SJCRH30 (cell line): ENCODE data around the gene SFTA2. TPM values are rescaled to one million over a fixed set of nuclear protein-coding genes. Genes with fewer than 3 reads are reported as not detected.

ENCODE experiments used
- DNase-seq, 2 experiments: peaks; one replicate each; pipeline ENCODE4 v3.0.0-alpha.2; 2015 to 2020
- H3K27ac ChIP-seq: fragments of 250-450 bp; sonication (Bioruptor Pico); 2 replicates; pipeline ENCODE4 v1.5.1; 2020; ENCODE audit warnings: mild to moderate bottlenecking, moderate library complexity
- H3K27me3 ChIP-seq: fragments of 250-450 bp; sonication (Bioruptor Pico); 2 replicates; pipeline ENCODE4 v1.5.1; 2020; ENCODE audit warnings: mild to moderate bottlenecking, moderate library complexity
- H3K36me3 ChIP-seq: fragments of 250-450 bp; sonication (Bioruptor Pico); 2 replicates; pipeline ENCODE4 v1.5.1; 2020; ENCODE audit warnings: mild to moderate bottlenecking, moderate library complexity
- H3K4me1 ChIP-seq: fragments of 250-450 bp; sonication (Bioruptor Pico); 2 replicates; pipeline ENCODE4 v1.5.1; 2020; ENCODE audit warnings: mild to moderate bottlenecking, moderate library complexity
- H3K4me3 ChIP-seq: fragments of 250-450 bp; sonication (Bioruptor Pico); 2 replicates; pipeline ENCODE4 v1.5.1; 2020; ENCODE audit warnings: mild to moderate bottlenecking, moderate library complexity
- H3K9me3 ChIP-seq: fragments of 250-450 bp; sonication (Bioruptor Pico); replicated peaks from 2 replicates; pipeline ENCODE4 v1.5.1; 2020; ENCODE audit warnings: mild to moderate bottlenecking, moderate library complexity
- total RNA-seq: library from RNA; depleted of rRNA; stranded (reverse); fragments of >200 nt; shearing (Covaris generic); gene quantifications from 2 replicates; pipeline ENCODE4 v1.2.3, GENCODE V29; 2014

Gene SFTA2
- total RNA-seq, 1 experiment from 2014 or later = not detected

DNA sequence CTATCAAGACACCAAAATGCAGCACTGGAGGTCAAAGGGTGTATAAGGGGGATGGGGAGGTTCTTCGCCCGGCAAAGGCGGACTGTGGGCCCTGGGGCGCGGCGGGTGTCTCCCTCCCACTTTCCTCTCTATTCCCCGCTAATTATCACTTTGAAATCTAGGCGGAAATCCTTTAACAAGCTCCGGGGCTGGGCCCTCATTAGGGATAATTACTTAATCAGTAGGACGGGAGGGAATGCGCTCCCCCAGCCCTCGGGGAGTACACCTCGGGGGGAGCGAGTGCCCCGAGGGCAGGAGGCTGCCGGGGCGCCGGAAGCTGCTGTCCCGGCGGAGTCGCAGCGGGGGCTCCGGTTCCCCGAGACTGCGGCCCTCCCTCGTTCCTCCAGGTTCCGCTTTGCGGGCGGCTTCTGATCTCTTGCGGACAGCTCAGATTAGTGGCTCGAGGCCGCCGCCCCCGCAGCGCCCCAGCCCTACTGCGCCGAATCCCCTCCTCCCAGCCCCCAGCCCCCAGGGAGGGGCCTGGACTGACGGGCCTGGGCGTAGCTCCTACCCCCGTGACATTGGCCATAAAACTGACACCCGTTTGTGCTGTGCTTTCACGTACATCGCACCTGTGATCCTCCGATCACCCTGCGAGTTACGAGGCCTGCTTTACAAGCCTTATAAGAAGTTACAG lies 23.5 kb upstream of the SFTA2 start:
- H3K9me3 ChIP-seq = no peaks in the 10 kb centered on the region
- H3K4me1 ChIP-seq = peaks cover 5% of the 10 kb centered on the region
- H3K27me3 ChIP-seq = peaks cover 4% of the 10 kb centered on the region; the same call in 1 of the 2 replicates
- no peaks in the 10 kb centered on the region for H3K36me3 ChIP-seq
- peak; percentile 67 to 70 for DNase-seq
- peak overlapping the region; percentile 56 for H3K4me3 ChIP-seq
- no peak overlapping the region for H3K27ac ChIP-seq

DNA sequence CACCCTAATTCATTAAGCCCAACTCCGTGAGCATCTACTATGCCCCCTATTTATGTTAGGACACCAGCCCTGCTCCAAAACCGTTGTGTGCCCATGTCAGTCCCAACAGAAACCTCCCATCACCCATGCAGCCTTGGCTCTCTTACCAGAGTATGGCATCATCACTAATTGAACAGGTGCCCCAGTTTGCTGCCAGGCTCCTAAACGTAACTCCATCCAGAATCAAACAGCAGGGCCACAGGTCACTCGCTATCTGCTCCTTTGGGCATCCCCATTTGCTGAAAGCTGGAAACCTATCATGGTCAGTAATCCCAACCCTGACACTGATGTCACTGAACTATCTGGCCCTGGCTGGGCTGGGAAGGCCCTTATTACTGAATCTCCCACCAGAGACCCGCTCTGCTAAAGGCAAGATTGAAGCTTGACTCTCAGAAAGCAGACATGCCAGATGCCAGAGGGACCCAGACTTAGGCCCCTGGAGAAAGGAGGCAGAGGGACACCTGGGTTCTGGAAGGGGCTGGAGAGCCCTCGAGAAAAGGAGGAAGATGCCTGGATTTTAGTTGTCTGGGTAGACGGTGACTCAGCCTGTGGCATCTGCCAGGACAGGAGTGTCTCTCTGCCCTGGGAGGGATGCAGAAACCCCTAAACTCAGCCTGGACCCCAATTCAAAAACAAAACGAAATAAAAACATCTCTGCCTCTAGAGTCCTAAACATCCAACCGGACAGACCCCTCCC lies 22.8 kb upstream of the SFTA2 start:
- Histone ChIP-seq H3K9me3 (no peaks in the 10 kb centered on the region), H3K4me3 (peak overlapping the region; percentile 56), H3K36me3 (no peaks in the 10 kb centered on the region), H3K27me3 (peaks cover 4% of the 10 kb centered on the region; the same call in 1 of the 2 replicates), H3K27ac (no peak overlapping the region), H3K4me1 (peaks cover 5% of the 10 kb centered on the region)
- DNase-seq = peak in 1 of 2 experiments; percentile 6

DNA sequence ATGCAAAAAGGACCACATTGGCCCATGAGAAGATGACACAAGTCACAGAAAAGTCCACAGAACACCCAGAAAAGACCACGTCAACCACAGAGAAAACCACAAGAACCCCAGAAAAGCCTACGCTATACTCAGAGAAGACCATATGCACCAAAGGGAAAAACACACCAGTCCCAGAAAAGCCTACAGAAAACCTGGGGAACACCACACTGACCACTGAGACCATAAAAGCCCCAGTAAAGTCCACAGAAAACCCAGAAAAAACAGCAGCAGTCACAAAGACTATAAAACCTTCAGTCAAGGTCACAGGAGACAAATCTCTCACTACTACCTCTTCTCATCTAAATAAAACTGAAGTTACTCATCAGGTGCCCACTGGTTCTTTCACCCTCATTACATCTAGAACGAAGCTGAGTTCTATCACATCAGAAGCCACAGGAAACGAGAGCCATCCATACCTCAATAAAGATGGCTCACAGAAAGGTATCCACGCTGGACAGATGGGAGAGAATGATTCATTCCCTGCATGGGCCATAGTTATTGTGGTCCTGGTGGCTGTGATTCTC lies 20.0 kb upstream of the SFTA2 start:
- Histone ChIP-seq H3K4me1 (peaks cover 5% of the 10 kb centered on the region), H3K9me3 (no peaks in the 10 kb centered on the region), H3K36me3 (no peaks in the 10 kb centered on the region), H3K27me3 (peaks cover 4% of the 10 kb centered on the region; the same call in 1 of the 2 replicates), H3K27ac (no peak overlapping the region), H3K4me3 (no peak overlapping the region)
- no peak for DNase-seq

DNA sequence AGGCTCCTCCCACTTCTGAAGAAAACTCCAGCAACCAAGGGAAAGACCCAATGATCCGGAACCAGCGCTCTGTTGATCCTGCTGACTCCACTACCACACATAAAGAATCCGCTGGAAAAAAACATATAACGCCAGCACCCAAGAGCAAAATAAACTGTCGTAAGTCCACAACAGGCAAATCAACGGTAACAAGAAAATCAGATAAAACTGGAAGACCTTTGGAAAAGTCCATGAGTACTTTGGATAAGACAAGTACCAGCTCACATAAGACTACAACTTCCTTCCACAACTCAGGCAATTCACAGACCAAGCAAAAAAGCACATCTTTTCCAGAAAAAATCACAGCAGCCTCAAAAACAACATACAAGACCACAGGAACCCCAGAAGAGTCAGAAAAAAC lies 16.8 kb upstream of the SFTA2 start:
- H3K4me3 ChIP-seq = no peak overlapping the region
- H3K36me3 ChIP-seq = no peaks in the 10 kb centered on the region
- no peaks in the 10 kb centered on the region for H3K9me3 ChIP-seq
- no peaks in the 10 kb centered on the region for H3K4me1 ChIP-seq
- no peak for DNase-seq
- H3K27me3 ChIP-seq = no peaks in the 10 kb centered on the region
- H3K27ac ChIP-seq = no peak overlapping the region

DNA sequence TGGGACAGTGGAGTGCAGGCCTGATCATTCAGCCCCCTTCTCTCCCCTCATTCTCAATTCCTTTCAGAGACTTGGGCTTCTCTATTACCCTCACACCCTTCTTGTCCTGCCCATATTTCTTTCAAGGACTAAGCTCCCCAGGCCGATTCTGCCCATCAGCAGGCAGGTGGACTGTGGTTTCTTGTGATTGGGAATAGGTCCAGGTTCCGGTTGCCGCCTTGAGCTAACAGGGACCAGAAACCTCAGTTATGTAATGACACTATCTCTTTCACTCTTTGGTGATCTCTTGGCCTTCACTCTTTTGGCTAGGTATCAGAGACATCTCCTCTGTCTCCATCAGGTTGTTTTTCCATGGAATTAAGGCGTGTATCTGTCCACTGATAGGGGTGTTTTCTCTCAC lies 15.3 kb upstream of the SFTA2 start:
- H3K36me3 ChIP-seq = no peaks in the 10 kb centered on the region
- no peak overlapping the region for H3K4me3 ChIP-seq
- H3K27me3 ChIP-seq = no peaks in the 10 kb centered on the region
- no peak overlapping the region for H3K27ac ChIP-seq
- DNase-seq = no peak
- no peaks in the 10 kb centered on the region for H3K9me3 ChIP-seq
- H3K4me1 ChIP-seq = no peaks in the 10 kb centered on the region; the same call in 1 of the 2 replicates

DNA sequence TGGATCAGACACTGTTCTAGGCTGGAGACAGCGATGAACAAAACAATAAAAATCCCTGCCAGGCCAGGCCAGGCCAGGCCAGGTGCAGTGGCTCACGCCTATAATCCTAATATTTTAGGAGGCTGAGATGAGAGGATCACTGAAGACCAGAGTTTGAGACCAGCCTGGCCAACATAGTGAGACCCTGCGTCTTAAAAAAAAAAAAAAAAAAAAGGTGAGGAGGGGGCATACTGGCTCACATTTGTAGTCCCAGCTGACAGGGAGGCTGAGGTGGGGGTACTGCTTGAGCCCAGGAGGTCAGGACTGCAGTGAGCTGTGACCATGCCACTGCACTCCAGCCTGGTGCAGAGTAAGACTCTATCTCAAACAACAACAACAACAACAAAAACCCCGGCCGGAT lies 13.3 kb upstream of the SFTA2 start:
- H3K36me3 ChIP-seq = no peaks in the 10 kb centered on the region
- no peaks in the 10 kb centered on the region for H3K27me3 ChIP-seq
- H3K4me3 ChIP-seq = no peak overlapping the region
- no peak for DNase-seq
- H3K4me1 ChIP-seq = no peaks in the 10 kb centered on the region; the same call in 1 of the 2 replicates
- no peak overlapping the region for H3K27ac ChIP-seq
- no peaks in the 10 kb centered on the region for H3K9me3 ChIP-seq

DNA sequence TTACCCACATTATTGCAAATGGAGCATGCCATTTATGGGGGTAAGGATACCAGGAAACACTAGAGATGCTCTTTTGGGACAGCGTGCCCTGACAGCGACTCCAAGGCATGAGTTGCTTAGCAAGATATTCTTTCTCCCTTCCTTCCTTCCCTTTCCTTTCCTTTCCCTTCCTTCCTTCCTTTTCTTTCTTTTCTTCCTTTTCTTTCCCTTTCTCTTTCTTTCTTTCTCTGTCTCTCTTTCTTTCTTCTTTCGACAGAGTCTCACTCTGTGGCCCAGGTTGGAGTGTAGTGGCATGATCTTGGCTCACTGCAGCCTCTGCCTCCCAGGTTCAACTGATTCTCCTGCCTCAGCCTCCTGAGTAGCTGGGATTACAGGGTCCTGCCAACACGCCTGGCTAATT lies 12.1 kb upstream of the SFTA2 start:
- Histone ChIP-seq H3K9me3 (no peaks in the 10 kb centered on the region), H3K27me3 (no peaks in the 10 kb centered on the region), H3K4me3 (no peak overlapping the region), H3K27ac (no peak overlapping the region), H3K4me1 (no peaks in the 10 kb centered on the region; the same call in 1 of the 2 replicates), H3K36me3 (no peaks in the 10 kb centered on the region)
- no peak for DNase-seq

DNA sequence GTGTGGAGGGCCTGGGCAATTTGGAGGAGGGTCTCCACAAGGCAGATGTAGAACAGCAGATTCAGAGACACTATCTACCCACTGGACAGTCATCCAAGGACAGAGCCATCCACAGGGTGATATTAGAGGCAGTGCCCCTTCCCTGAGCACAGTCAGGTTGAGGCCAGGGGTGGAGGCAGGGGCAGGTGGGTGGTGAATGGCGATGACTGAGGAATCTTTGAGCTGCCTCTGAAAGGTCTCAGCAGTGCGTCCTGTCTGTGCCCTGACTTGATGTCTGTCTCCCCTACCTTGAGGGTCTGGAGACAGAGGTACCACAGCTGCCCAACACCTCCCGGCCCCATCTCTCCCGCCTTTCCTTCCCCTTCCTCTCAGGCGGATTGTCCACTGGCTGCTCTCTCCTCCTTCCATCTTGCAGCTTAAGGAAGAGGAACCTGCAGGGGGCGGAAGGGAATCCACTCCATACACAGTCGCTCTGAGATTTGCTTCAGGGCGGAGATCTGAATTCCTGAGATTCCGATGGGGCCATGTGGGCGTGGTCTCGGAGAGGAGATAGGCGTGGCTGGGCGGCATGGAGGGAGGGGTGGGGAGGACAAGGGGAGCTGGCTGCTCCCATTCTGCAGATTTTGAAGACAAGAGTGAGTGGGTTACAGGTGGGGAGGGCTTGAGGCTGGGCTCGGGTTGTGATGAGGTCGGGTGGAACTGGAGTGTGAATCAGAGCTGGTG lies 10.5 kb upstream of the SFTA2 start:
- peak; percentile 72 to 79 for DNase-seq

DNA sequence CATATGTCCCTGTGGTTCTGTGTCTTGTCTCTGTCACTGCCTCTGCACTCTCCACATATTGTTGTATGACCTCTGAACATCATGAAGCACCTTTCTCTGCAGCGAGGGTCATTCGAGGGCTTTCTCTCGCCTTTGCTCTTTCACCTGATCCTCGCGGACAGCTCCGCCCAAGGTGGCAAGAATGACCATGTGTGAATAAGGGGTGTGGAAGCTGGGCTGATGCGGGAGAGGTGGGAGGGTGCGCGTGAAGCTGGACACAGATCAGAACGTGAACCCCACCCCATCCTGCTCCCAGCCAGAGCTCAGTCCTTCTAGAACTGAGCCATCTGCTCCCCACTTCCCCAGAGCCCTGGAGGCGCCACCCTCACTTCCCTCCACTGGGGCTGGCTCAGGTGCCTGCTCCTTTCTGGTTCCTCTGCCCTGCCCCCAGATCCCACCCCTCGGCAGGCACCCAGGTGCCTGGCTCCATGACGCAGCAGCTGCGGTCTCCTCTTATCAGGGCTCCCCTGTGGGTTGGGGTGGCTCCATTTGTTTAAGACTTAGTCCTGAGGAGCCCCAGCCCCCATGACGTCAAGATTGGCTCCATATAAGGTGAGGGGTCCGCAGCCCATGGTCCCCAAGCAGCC lies 8.5 kb upstream of the SFTA2 start, which contains the start of gene MUCL3:
Gene MUCL3, plus strand, starts transcription at position 613 of the 626 bp plus-strand sequence. CDS start 27 bp downstream, outside the sequence.
- no peak within 1 kb of the TSS for H3K27ac ChIP-seq

More for the DNA sequence above, 10.5 kb upstream of the SFTA2 start:
- no peaks in the 10 kb centered on the region for H3K9me3 ChIP-seq
- H3K4me1 ChIP-seq = no peaks in the 10 kb centered on the region; the same call in 1 of the 2 replicates
- no peaks in the 10 kb centered on the region for H3K27me3 ChIP-seq
- no peaks in the 10 kb centered on the region for H3K36me3 ChIP-seq
- no peak overlapping the region for H3K27ac ChIP-seq
- H3K4me3 ChIP-seq = no peak overlapping the region

DNA sequence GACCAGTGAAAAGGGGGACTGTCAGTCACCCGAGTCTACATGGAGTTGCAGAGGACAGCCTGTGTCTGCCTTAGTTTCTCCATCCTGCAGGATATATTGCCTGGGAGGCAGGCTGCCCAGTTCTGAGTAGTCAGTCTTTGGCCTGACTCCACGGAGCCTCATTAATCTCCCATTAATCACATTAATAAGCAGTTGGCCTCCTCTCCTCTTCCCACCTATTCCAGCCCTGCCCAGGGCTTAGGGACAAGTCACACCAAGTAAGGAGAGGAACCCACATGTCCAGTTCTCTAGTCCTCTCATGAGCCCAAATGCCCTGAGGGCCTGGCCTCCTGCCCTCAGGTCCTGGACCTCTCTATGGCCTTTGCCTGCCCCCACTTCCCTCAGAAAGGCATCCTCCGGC lies 7.5 kb upstream of the SFTA2 start:
- H3K4me1 ChIP-seq = no peaks in the 10 kb centered on the region; the same call in 1 of the 2 replicates
- no peaks in the 10 kb centered on the region for H3K36me3 ChIP-seq
- no peaks in the 10 kb centered on the region for H3K27me3 ChIP-seq
- H3K9me3 ChIP-seq = no peaks in the 10 kb centered on the region
- H3K27ac ChIP-seq = no peak overlapping the region
- DNase-seq = no peak
- H3K4me3 ChIP-seq = no peak overlapping the region

More for the DNA sequence above, 8.5 kb upstream of the SFTA2 start, which contains the start of gene MUCL3:
- H3K9me3 ChIP-seq = no peaks in the 10 kb centered on the region
- no peaks in the 10 kb centered on the region for H3K27me3 ChIP-seq
- H3K36me3 ChIP-seq = no peaks in the 10 kb centered on the region
- DNase-seq = no peak
- H3K4me1 ChIP-seq = no peaks in the 10 kb centered on the region; the same call in 1 of the 2 replicates
- no peak within 1 kb of the TSS for H3K4me3 ChIP-seq

DNA sequence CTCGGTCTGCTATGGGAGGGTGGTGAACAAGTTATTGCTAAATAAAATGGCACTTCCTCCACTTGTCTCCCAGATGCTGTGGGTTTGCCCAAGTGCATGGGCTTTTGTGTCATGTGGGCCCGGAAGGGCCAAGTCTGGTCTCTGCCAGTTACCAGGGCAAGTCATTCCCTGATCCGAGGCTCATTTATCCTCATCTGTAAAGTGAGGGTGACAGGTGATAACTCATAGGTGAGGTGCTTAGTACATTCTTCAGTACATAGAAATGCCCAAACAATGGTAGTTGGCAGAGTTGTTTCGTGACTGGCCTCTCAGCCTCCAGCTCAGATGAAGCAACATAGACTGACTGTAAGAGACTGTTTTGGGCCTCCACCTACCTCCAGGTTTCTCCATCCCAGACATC lies 6.8 kb upstream of the SFTA2 start:
- H3K27ac ChIP-seq = no peak overlapping the region
- no peaks in the 10 kb centered on the region; the same call in 1 of the 2 replicates for H3K4me1 ChIP-seq
- no peaks in the 10 kb centered on the region for H3K36me3 ChIP-seq
- H3K4me3 ChIP-seq = no peak overlapping the region
- H3K27me3 ChIP-seq = no peaks in the 10 kb centered on the region
- no peaks in the 10 kb centered on the region for H3K9me3 ChIP-seq
- DNase-seq = no peak

DNA sequence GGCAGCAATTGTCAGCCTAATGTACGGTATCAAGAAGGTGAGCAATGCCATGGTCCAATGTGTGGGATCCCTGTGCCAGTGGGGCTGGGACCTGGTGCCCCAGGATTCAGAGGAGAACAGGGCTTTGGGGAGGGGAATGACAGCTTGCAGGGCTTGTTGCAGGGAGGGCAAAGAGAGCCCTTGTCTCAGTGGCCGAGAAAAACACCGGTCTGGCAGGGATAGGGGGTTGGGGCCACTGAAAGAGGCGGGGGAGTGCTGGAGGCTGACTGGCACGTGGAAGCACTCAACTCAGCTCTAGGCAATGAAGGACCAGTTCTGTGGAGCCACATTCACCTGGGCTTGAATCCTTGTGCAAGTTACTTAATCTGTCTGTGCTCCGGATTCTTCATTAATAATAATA lies 5.3 kb upstream of the SFTA2 start:
- no peak for DNase-seq
- no peaks in the 10 kb centered on the region for H3K36me3 ChIP-seq
- H3K27me3 ChIP-seq = no peaks in the 10 kb centered on the region
- H3K4me1 ChIP-seq = no peaks in the 10 kb centered on the region; the same call in 1 of the 2 replicates
- H3K4me3 ChIP-seq = no peak overlapping the region
- no peak overlapping the region for H3K27ac ChIP-seq
- H3K9me3 ChIP-seq = no peaks in the 10 kb centered on the region

DNA sequence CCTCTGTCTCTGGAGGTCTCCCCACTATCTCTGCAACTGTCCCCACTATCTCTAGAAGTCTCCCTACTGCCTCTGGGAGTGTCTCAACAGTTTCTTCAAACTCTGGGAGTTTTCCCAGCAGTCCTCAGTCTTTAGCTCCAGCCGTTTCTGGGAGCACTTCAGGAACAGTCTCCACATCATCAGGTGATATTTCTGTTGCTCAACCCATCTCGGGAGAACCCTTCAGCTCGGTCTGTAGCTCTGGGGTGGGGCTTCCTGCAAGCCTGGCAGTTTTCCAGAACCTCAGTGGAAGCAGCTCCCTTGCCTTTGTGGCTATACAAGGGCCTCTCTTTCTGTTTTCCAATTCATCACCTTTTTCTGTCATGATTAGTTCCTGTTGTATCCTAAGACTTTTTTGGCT lies 3.0 kb upstream of the SFTA2 start:
- Histone ChIP-seq H3K4me3 (no peak overlapping the region), H3K36me3 (no peaks in the 10 kb centered on the region), H3K27me3 (no peaks in the 10 kb centered on the region), H3K4me1 (no peaks in the 10 kb centered on the region), H3K27ac (no peak overlapping the region), H3K9me3 (no peaks in the 10 kb centered on the region)
- DNase-seq = no peak

DNA sequence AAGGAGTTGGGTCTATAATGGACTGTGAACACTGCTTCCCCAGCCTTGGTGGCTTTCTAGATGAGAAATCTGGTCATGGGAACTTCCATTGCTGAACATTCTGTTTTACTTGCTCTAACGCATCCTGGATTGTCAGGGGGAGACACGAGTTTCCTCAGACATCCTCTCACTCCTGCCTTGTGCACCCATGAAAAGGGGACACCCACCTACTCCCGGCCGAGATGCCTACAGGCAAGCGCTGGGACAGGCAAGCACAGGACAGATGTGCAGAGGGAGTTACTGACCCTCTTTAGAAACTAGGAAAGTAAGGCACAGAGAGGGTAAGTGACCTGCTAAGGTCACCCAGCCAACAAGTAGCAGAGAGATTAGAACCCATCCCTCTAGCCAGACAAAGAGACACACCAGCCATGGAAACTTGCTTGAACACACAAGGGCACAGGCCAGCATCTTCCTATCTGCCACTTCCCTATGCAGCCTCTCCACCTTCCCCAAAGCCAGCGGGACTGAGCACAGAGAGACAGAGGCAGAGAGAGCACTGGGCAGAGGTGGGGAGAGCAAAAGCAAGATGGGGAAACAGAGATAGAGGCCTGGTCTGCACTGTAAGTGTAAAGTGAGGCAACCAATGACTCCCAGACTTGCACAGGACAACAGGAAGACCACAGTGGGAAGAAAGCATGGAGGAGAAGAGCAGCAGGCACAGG lies 845 bp upstream of the SFTA2 start:
- no peak overlapping the region for H3K4me3 ChIP-seq
- H3K36me3 ChIP-seq = no peaks in the 10 kb centered on the region
- no peak overlapping the region for H3K27ac ChIP-seq
- H3K4me1 ChIP-seq = no peaks in the 10 kb centered on the region
- no peaks in the 10 kb centered on the region for H3K9me3 ChIP-seq
- DNase-seq = no peak
- no peaks in the 10 kb centered on the region for H3K27me3 ChIP-seq
